ENCODE results near the gene EVX2.

Gene EVX2

GRCh38 chr2:176107731-176108181 lies 24.0 kb upstream of the EVX2 start:
- no peak for DNase-seq (ENCODE audit: low spot score)

DNA sequence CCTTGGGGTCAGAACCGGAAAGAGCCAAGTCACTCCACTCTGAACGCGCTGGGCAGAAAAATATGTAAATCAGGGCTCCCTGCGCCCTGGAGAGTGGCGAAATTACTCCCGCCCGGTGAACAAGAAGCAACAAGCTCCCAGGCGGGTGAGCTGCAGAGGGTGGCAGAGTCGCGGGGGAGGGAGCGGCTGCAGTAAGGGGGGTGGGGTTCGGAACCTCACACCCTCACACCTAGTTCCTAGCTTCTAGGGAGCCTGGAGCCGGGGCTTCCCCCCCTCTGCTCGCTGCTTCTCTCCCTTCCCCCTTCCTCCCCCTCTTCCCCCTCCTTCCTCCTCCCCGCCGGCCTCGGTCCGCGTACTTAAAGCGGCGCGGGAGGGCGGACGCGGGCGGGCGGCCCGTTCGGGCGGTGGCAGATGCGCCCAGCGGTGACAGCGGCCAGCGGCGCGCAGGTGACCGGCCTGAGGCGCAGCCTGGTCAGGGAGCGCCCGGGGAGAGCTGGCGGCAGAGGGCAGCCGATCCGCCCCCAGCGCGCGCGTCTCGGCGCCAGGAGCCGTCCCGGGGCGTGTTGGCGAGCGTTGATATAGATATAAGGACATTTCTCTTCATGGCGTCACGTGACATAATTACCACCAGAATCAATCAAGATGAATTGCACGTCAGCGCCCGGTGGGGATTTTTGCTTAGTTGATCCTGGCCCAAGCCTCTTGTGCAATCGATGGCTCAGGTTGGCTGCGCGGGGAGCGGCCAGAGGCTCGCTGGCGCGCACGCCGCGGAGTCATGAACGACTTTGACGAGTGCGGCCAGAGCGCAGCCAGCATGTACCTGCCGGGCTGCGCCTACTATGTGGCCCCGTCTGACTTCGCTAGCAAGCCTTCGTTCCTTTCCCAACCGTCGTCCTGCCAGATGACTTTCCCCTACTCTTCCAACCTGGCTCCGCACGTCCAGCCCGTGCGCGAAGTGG lies 23.1 kb upstream of the EVX2 start, which contains the start of gene HOXD11:
Gene HOXD11, plus strand, starts transcription at position 700 of the 959 bp plus-strand sequence. Its CDS starts 76 bp downstream, at position 776.
- no peak for DNase-seq (ENCODE audit: low spot score)

GRCh38 chr2:176105730-176106580 lies 22.2 kb upstream of the EVX2 start:
- no peak for DNase-seq (ENCODE audit: low spot score)

GRCh38 chr2:176105078-176105729 lies 21.4 kb upstream of the EVX2 start:
- DNase-seq (ENCODE audit: low spot score), result no peak

DNA sequence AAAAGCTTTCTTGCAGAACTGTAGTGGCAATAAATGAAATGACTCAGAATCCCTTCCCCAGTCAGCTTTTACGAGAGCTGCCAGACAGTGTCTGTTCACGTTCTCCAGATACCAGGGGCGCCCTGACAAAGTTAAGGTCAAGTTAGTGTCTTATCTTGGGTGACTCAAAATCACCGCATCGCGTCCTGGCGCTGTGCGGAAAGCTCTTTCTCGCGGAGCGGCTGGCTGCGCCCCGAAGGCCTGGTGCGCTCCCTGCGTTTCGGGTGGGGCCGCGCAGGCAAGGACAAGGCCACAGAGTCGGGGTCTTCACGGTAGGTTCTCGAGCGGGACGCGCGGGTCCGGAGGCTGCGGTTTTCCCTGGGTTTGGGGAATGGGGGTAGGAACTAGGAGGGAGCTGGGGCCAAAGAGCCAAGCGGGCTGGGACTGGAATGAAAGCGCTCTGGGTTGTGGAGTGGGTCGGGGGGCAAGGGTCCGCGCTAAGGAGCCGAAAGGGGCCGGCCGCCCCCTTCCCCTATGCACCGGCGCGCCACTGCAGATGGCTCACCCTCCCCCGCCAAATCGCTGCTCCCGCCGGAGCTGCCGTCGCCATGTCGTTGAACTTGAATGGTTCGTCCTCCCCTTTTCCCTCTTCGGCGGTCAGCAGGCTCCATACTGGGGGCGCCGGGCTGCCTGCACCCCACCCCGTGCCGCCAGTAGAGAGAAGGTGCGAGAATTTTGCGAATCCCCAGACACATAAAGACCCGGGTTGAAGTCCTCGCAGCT lies 20.7 kb upstream of the EVX2 start:
- DNase-seq (ENCODE audit: low spot score), result no peak

DNA sequence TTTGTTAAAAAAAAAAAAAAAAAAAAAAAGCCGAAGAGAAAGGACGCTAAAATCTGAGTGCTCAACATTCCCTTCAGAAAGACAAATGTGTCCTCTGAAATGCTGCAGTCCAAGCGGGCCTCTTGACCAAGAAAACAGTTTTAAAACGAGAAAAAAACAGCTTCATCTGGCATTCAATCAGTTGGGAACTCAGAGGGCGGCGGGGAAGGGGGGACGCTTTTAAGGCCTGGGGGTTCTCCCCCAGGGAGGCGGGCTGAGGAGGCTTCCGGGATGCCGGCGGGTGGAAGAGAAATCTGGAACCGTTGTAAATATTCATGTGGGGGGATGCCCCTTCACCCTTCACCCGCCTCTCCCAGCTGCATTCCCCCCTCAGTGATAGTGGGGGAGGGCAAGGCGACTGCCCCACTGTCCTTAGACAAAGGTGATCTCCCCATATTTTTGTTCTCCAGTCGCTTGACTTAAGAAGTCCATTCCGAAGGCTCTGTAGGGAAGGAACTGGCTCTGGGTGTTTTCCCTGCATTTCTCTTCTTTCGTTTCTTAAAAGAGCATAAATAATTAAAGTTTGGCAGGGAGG lies 20.1 kb upstream of the EVX2 start:
- DNase-seq (ENCODE audit: low spot score), result no peak

GRCh38 chr2:176103194-176103593 lies 19.4 kb upstream of the EVX2 start:
- no peak for DNase-seq (ENCODE audit: low spot score)

DNA sequence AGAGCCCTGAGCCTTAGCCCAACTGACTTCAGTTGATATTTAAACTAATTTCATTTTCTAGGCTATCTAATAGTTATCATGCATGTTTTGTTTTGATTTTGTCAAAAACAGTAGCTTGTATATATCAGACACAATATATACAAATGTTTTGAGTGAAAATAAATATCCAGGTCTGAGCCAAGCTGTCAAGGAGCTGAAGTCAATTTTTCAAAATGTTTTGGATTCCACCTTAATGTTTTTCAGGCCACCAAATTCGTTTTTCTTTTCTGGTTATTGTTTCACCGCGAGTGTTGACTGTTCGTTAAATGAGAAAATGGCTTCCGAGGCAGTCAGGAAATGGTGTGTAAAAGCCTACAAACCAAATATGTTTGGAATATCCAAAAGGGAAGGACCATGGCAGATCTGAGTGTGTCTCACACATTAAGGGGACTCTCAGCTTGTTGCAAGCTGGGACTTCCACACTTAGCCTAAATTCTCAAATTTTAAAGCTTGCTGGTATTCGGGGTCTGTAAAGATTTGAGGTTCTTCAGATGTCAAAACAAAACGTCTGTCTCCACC lies 18.6 kb upstream of the EVX2 start:
- DNase-seq (ENCODE audit: low spot score), result no peak

DNA sequence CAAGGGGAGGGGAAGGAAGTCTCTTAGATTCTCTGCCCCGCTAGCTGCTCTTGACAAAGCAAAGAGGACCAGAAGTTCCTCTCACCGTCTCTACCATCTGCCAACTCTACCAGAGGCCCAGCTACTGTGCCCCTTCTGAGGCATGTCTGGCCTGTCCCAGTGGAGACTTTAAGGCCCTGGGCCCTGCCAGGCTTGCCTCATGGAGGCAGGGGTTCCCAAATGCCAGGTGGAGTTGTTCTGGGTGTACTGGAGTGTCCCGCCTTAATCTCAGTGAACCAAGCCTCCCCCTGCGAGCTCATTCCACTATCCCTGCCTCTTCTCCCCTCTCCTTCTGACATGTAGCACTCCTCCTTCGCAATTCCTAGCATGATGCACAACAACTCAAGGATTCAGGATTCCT lies 18.1 kb upstream of the EVX2 start:
- no peak for DNase-seq (ENCODE audit: low spot score)

GRCh38 chr2:176101216-176101830 lies 17.6 kb upstream of the EVX2 start:
- no peak for DNase-seq (ENCODE audit: low spot score)

DNA sequence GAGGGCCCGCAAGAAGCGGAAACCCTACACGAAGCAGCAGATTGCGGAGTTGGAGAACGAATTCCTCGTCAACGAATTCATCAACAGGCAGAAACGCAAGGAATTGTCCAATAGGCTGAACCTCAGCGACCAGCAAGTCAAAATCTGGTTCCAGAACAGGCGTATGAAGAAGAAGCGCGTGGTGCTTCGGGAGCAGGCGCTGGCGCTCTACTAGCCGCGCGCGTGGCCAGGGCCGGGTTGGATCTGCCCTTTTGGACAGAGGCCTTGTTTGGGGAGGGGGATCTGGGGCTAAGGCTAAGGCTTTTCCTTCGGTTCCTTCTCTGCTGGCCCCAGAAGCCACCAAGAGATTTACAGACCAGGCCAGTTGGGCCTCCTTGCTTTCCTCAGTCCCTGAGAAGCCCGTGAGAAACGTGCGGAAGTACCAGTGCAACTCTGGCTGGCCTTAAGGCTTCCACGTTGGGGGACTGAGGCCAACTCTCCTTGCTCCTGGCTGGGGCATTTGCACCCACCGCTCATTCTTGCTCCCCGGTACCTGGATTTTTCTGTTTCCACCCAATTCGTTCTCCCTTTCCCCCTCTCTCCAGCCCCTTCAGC lies 16.9 kb upstream of the EVX2 start:
- DNase-seq (ENCODE audit: low spot score), result no peak

DNA sequence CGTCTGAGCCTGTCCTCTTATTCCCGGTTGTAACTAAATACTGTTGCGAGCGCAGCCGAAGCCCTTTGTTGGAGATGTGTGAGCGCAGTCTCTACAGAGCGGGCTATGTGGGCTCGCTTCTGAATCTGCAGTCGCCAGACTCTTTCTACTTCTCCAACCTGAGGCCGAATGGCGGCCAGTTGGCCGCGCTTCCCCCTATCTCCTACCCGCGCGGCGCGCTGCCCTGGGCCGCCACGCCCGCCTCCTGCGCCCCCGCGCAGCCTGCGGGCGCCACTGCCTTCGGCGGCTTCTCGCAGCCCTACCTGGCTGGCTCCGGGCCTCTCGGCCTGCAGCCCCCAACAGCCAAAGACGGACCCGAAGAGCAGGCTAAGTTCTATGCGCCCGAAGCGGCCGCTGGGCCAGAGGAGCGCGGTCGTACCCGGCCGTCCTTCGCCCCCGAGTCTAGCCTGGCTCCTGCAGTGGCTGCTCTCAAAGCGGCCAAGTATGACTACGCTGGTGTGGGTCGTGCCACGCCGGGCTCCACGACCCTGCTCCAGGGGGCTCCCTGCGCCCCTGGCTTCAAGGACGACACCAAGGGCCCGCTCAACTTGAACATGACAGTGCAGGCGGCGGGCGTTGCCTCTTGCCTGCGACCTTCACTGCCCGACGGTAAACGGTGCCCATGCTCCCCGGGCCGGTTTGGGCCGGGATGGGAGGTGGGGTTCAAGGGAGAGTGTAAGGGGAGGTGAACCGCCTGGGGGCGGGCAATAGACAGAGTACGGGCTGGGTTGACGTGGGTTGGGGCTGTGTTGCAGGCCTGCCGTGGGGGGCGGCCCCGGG lies 16.2 kb upstream of the EVX2 start, which contains the start of gene HOXD12:
Gene HOXD12, plus strand, starts transcription at position 68 of the 819 bp plus-strand sequence. Its CDS starts 7 bp downstream, at position 75.
- no peak for DNase-seq (ENCODE audit: low spot score)

- DNase-seq (ENCODE audit: low spot score), result no peak
These were observed 15.5 kb upstream of the EVX2 start for GRCh38 chr2:176099159-176099727.

DNA sequence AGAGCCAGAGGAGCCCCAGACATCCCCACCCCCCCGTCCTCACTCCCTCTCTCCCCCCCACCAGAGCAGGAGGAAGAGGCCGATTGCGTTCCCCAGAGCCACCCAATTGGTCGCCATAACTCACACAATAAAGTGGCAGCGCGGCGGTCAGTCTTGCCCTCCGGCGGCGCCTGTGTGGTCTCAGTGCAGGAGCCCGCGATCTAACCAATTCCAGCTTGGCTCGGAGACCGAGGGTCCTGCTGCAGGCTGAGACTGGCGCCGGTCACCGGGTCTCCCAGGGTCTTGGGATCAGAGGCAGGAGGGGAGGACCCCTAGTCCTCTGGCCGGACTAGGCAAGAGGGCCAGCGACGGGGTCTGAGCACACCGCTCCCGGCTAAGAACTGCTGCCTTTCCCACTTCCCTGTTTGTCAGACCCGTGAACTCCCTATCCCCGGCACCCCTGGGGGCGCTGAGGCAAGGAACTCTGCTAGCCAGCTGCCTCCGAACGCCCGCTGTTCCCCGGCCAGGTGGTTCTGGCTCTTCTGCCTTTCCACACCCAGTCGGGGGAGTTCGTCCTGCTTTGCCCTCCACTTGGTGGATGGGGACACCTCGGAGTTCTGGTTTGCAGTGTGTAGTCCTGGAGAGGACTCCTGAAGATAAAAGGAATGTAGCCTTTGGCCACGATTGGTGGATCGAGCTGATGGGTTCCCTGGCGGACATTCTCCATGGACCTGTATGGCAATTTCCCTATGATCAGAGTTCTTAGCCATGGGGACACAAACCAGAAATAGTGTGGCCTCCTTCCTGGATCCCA lies 14.8 kb upstream of the EVX2 start:
- no peak for DNase-seq (ENCODE audit: low spot score)

GRCh38 chr2:176097820-176098365 lies 14.1 kb upstream of the EVX2 start:
- no peak for DNase-seq (ENCODE audit: low spot score)

DNA sequence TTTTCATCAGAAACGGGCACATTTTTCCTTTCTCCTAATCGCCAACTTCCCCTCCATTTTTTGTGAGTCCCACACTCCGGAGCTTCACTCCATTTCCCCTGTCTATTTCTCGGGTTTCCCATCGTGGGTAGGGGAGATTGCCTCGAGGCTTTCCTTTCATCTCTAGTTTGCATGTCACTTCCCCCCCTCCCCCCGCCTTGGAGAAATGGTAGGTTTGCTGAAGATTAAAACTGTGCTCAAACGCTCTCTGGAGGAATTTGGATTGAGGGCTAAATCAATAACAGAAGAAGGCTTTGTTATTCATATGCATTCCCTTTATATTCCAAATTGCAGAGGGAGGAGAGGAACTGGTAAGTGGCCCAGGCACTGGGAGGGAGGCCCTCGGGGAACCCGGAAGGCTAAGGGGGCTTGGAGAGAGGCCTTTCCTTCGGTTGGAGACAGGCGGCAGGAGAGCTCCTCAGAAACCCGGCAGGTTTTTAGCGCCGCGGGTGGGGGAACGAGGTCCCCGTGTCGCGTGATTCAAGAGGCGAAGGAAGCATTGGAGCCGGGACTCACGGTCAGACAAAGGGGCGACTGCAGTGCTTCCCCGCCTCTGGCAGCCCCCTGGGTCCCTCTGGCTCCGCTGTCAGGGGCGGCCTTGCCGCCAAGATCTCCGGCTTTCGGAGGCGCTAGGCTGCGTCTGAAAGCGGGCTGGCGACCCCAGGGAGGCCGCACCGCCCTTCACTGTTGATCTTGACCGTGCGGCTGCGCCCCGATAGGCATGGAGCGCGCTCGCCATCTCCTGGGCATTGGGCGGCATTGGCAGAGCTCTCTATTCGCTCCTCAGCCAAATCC lies 13.4 kb upstream of the EVX2 start:
- peak; percentile 52 for DNase-seq (ENCODE audit: low spot score)
